ENCODE results near the gene PLA2G2C.
"Not testable (repeated sequence)": the region's sequence is repeated elsewhere in the genome, so short reads cannot be mapped to it uniquely, and the experiment has no call there.

Gene PLA2G2C

DNA sequence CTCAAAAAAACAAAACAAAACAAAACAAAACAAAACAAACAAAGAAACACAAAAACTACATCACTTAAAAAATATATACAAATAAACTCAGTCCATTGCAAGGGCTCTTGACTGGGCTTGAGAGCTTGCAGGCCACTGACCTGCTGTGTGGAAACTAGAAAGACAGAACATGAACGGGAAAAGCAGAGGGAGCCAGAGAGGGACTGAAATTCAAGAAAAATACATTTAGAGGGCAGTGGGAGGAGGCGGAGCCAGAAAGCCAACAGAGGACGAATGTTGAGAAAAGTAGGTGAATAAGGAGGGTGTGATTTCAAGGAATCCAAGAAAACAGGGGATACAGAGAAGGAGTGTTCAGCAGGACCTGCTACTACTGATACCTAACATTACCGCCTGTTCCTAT, 41.4 kb upstream of the PLA2G2C start:
- no peak for TF ChIP-seq ZFX (IDR thresholded peaks at IDR 0.05; ENCODE audit: borderline replicate concordance)
- TF ChIP-seq, protein P1, sequence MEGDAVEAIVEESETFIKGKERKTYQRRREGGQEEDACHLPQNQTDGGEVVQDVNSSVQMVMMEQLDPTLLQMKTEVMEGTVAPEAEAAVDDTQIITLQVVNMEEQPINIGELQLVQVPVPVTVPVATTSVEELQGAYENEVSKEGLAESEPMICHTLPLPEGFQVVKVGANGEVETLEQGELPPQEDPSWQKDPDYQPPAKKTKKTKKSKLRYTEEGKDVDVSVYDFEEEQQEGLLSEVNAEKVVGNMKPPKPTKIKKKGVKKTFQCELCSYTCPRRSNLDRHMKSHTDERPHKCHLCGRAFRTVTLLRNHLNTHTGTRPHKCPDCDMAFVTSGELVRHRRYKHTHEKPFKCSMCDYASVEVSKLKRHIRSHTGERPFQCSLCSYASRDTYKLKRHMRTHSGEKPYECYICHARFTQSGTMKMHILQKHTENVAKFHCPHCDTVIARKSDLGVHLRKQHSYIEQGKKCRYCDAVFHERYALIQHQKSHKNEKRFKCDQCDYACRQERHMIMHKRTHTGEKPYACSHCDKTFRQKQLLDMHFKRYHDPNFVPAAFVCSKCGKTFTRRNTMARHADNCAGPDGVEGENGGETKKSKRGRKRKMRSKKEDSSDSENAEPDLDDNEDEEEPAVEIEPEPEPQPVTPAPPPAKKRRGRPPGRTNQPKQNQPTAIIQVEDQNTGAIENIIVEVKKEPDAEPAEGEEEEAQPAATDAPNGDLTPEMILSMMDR (IDR thresholded peaks at IDR 0.05), result no peak
- no peak overlapping the region for H3K27ac ChIP-seq

DNA sequence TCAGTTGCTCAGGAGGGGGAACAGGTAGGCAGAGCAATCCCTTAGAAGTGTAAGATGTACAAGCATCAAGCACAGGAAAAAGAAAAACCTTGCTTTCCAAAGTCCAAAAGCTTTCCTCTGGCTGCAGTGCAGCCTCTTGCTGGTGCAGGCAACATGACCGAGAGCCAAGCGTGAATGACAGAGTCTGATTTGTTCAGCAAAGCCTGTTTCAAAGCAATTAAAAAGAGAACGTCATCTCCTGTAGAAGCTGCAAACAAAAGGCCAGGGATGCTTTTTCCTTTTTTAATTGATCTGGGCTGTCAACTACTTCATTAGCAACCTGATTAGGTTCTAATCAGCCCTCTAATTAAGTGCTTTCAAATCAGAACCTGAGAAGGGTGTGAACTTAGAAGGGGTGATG, 38.2 kb upstream of the PLA2G2C start:
- TF ChIP-seq ZFX (IDR thresholded peaks at IDR 0.05; ENCODE audit: borderline replicate concordance), result no peak
- TF ChIP-seq, protein P1 (IDR thresholded peaks at IDR 0.05), result no peak
- H3K27ac ChIP-seq, result no peak overlapping the region

DNA sequence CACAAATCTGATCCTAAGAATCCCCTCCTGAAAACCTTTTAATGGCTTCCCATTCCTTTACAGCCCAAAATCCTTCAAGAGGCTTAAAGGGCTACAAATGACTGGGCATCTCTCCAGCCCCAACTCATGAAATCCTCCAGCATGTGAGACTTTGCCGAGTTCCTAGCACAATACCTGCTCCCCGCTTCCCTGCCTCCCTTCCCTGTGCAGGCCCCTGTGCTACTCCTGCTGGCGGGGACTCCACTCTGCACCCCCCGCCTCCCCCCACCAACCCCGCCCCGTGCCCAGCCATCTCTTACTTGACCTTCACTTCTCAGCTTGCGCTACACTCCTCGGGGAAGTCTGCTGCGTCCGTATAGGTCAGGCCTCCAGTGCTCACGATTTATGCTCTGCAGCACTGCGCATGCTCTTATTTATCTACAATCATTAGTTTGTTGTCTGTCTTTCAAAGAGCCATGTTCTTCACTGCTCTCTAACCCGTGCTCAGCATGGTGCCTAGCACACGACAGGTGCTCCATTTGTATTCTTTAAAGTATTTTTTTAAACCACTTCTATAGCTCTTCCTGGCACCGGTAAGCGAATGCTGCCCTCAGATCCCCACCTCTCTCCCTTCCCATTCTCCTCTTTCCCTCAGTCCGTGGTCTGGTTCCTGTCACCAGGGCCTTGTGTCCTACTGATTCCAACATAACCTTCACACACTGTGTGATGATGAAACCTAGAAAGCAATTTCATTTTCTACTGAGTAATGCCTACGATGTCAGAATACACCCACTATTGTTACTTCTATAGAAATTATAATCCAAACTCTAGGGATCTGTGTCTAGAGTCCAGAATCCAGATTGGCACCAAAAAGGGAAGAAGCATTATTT, 37.5 kb upstream of the PLA2G2C start:
- TF ChIP-seq, protein P1 (IDR thresholded peaks at IDR 0.05), result no peak
- TF ChIP-seq ZFX (IDR thresholded peaks at IDR 0.05; ENCODE audit: borderline replicate concordance), result no peak
- H3K27ac ChIP-seq, result no peak overlapping the region

DNA sequence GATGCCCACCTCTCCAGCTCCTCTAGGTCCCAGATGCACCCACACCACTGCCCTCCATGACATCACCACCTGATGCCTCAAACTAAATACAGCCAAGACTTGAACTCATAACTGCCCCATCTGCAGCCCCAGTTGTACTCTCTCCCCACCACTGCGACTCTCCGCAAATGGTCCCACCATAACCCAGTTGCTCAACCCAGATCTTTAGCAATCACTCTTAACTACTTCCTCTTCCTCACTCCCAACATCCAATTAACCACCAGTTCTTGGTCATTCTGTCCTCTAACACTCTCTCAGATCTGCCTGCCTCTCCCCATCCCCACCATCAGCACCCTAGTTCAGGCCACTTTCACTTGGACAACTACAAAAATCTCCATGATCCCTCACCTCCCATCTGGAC, 36.8 kb upstream of the PLA2G2C start:
- TF ChIP-seq ZFX (IDR thresholded peaks at IDR 0.05; ENCODE audit: borderline replicate concordance), result no peak
- TF ChIP-seq, protein P1 (IDR thresholded peaks at IDR 0.05), result no peak

DNA sequence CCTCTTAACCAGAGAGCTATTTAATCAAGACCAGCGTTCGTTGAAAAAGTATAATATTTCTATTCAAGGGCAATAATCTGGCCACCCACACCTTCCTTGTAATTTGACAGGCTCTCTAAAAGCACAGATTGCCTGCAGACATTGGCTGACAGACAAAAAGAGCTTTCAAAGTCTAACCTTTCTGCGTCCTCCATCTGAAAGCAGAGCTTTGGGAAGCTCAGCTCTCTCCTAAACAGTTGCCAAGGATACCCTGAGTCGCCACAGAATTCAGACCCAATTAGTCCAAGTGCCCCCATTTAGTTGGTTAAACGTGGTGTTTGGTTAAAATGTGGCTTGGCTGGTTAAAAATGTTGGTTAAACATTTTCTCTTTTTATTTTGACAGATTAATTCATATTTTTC, 33.7 kb upstream of the PLA2G2C start:
- TF ChIP-seq, protein P1 (IDR thresholded peaks at IDR 0.05), result no peak
- no peak for TF ChIP-seq ZFX (IDR thresholded peaks at IDR 0.05; ENCODE audit: borderline replicate concordance)
- no peak overlapping the region for H3K27ac ChIP-seq

More for the DNA sequence above, 36.8 kb upstream of the PLA2G2C start:
- H3K27ac ChIP-seq, result no peak overlapping the region

DNA sequence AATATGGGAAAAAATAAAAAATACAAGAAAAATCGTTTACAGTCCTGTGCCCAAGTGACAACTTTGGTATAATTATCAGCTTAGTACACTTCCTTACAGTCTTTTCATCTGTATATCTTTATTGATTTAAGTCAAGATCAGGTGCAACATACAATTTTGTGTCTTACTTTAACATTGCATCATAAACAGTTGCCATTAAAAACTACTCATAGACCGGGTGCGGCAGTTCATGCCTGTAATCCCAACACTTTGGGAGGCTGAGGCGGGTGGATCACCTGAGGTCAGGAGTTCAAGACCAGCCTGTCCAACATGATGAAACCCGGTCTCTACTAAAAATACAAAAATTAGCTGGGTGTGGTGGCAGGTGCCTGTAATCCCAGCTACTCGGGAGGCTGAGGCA, 32.7 kb upstream of the PLA2G2C start:
- not testable (repeated sequence) for H3K27ac ChIP-seq

DNA sequence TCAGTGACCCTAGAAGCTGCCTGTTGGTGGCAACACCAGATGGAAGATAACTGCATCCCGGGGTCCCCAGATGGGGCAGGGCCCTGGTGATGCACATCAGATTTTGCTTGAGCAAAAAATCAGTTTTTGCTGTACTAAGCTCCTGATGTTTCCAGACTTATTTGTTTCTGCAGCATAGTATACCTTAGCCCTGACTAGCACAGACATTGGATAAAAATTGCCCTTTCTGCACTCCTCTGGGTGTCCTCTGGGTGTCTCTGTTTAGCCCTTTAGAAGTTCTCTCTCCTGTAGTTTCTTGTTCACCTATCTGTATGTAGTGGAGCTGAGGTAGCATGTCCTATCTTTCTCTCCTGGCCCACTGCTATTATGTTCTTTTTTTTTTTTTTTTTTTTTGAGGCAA, 30.3 kb upstream of the PLA2G2C start:
- H3K27ac ChIP-seq, result no peak overlapping the region
- TF ChIP-seq, protein P1 (IDR thresholded peaks at IDR 0.05), result peak; percentile 50
- TF ChIP-seq ZFX (IDR thresholded peaks at IDR 0.05; ENCODE audit: borderline replicate concordance), result no peak
